ENCODE results near the gene RTN1. TPM values are rescaled to one million over a fixed set of nuclear protein-coding genes. Genes with fewer than 3 reads are reported as not detected.

The RTN1 gene
- total and polyA plus RNA-seq, 3 donors from 2014 or later = 8.2 to 11.1 (median 10.9) TPM

GRCh38 chr14:59728304-59728703 lies 142.3 kb downstream of the RTN1 start:
- H3K27me3 ChIP-seq = no peaks in the 10 kb centered on the region
- no peaks in the 10 kb centered on the region for H3K4me1 ChIP-seq
- WGBS, 2 donors = 45 to 61% methylated on average over 3 of the region's 3 CpGs
- no peaks in the 10 kb centered on the region for H3K36me3 ChIP-seq (ENCODE audit: low read depth, missing control alignments)
- no peak overlapping the region for H3K4me3 ChIP-seq
- no peak for DNase-seq
- no peaks in the 10 kb centered on the region for H3K9me3 ChIP-seq
- TF ChIP-seq POLR2A (IDR thresholded peaks at IDR 0.05) (no peak), CTCF (IDR thresholded peaks at IDR 0.05) (no peak)
- intact Hi-C loops (cut with DNase I; ENCODE audit: low total_unique reads) = no loop called here
- H3K27ac ChIP-seq = no peak overlapping the region

- Histone ChIP-seq H3K4me3 (peak overlapping the region in 1 of 2 donors; percentile 40), H3K9me3 (no peaks in the 10 kb centered on the region), H3K27me3 (no peaks in the 10 kb centered on the region), H3K27ac (no peak overlapping the region), H3K4me1 (no peaks in the 10 kb centered on the region), H3K36me3 (ENCODE audit: low read depth, missing control alignments) (no peaks in the 10 kb centered on the region)
- no peak for TF ChIP-seq CTCF (IDR thresholded peaks at IDR 0.05)
- TF ChIP-seq POLR2A (IDR thresholded peaks at IDR 0.05) = no peak
- intact Hi-C loops (cut with DNase I; ENCODE audit: low total_unique reads) = no loop called here
- no peak for DNase-seq
- 79 to 85% methylated on average over 9 to 35 of the region's 53 CpGs for WGBS, 2 donors
Observed at GRCh38 chr14:59727073-59727661, 143.4 kb downstream of the RTN1 start.

- WGBS, 2 donors = 71 to 80% methylated on average over 2 of the region's 2 CpGs
- H3K27me3 ChIP-seq = no peaks in the 10 kb centered on the region
- intact Hi-C loops (cut with DNase I; ENCODE audit: low total_unique reads) = no loop called here
- no peak for TF ChIP-seq POLR2A (IDR thresholded peaks at IDR 0.05)
- no peak for TF ChIP-seq CTCF (IDR thresholded peaks at IDR 0.05)
- H3K27ac ChIP-seq = no peak overlapping the region
- H3K9me3 ChIP-seq = no peaks in the 10 kb centered on the region
- no peak overlapping the region for H3K4me3 ChIP-seq
- H3K4me1 ChIP-seq = no peaks in the 10 kb centered on the region
- DNase-seq = no peak
- H3K36me3 ChIP-seq (ENCODE audit: low read depth, missing control alignments) = no peaks in the 10 kb centered on the region
Observed at GRCh38 chr14:59711080-59711479, 159.5 kb downstream of the RTN1 start.

DNA sequence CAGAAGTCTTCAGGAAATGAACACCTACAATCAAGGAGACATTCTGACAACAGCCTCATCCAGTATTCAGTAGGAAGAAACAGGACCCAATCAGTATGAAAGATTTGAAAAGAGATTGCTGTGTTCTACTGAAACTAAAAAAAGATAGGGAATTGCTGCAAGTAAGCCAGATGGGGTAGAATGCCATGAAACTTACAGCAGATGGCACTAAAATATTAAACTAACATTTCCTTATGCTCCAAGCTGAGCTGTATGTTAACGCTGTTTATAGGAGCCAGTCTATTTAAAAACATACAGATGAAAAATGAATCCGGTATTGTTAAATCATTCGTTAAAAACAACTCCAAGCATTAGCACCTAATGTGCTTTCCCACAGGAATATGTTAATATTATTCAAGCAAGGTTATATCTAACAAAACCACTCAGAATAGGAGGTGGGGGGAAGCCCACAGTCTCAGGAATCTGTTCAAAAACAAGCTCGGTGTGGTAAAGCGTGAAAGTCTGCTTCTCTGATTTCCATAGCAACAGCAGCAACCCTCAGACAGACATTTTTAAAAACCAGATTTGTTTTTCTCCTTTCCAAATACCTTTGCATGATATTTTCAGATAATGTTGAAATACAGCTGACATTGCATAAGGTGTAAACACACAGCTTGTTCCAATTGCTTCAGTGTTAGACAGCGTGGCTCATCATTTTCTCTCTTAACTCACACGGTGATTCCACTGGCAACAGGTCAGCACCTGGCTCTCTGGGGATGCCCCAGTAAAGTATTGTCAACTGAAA lies 162.6 kb downstream of the RTN1 start:
- Histone ChIP-seq H3K4me1 (no peaks in the 10 kb centered on the region), H3K27me3 (no peaks in the 10 kb centered on the region), H3K27ac (no peak overlapping the region), H3K4me3 (no peak overlapping the region), H3K9me3 (no peaks in the 10 kb centered on the region), H3K36me3 (ENCODE audit: low read depth, missing control alignments) (no peaks in the 10 kb centered on the region)
- TF ChIP-seq POLR2A (IDR thresholded peaks at IDR 0.05) = no peak
- no peak for TF ChIP-seq CTCF (IDR thresholded peaks at IDR 0.05)
- 56 to 63% methylated on average over 7 of the region's 7 CpGs for WGBS, 2 donors
- no peak for DNase-seq
- intact Hi-C loops (cut with DNase I; ENCODE audit: low total_unique reads) = no loop called here
